Smooth muscle cell (in vitro differentiated cells): ENCODE data around the gene FBXO11. TPM values are rescaled to one million over a fixed set of nuclear protein-coding genes. Genes with fewer than 3 reads are reported as not detected.
A peak's percentile ranks its signal among the peaks of the same experiment; 100 is the strongest.

ENCODE experiments used
- DNase-seq: peaks from one replicate; lab custom pipeline; 2025; ENCODE audit not compliant: unreplicated experiment; lab: John Stamatoyannopoulos, UW
- H2AFZ ChIP-seq: fragments of 200-600 bp; sonication (generic); 2 replicates; pipeline ENCODE4 v1.6.0; 2016; ENCODE audit warnings: antibody characterized with exemption, low read depth, mild to moderate bottlenecking
- H3F3A ChIP-seq: fragments of 200-600 bp; sonication (generic); 2 replicates; pipeline ENCODE4 v1.6.0; 2017; ENCODE audit warnings: antibody characterized with exemption, low read depth
- H3K27ac ChIP-seq: fragments of 200-600 bp; sonication (generic); 2 replicates; pipeline ENCODE4 v1.5.1; 2016; ENCODE audit warnings: low read depth, mild to moderate bottlenecking
- H3K27me3 ChIP-seq: fragments of 200-600 bp; sonication (generic); 2 replicates; pipeline ENCODE4 v1.6.1; 2016; ENCODE audit warnings: low read depth, mild to moderate bottlenecking
- H3K36me3 ChIP-seq: fragments of 200-600 bp; sonication (generic); 2 replicates; pipeline ENCODE4 v1.5.1; 2016; ENCODE audit warnings: low read depth
- H3K4me1 ChIP-seq: fragments of 200-600 bp; sonication (generic); 2 replicates; pipeline ENCODE4 v1.5.1; 2016; ENCODE audit warnings: low read depth
- H3K4me2 ChIP-seq: fragments of 200-600 bp; sonication (generic); 2 replicates; pipeline ENCODE4 v1.6.0; 2016; ENCODE audit warnings: mild to moderate bottlenecking
- H3K4me3 ChIP-seq: fragments of 200-600 bp; sonication (generic); 2 replicates; pipeline ENCODE4 v1.5.1; 2016; ENCODE audit warnings: mild to moderate bottlenecking
- H3K79me2 ChIP-seq: fragments of 200-600 bp; sonication (generic); 2 replicates; pipeline ENCODE4 v1.6.0; 2016; ENCODE audit warnings: low read depth, mild to moderate bottlenecking
- H3K9ac ChIP-seq: fragments of 200-600 bp; sonication (generic); 2 replicates; pipeline ENCODE4 v1.6.0; 2016; ENCODE audit warnings: low read depth
- H3K9me3 ChIP-seq: fragments of 200-600 bp; sonication (generic); replicated peaks from 2 replicates; pipeline ENCODE4 v1.5.1; 2016; ENCODE audit warnings: low read depth
- H4K20me1 ChIP-seq: fragments of 200-600 bp; sonication (generic); 2 replicates; pipeline ENCODE4 v1.6.0; 2016; ENCODE audit warnings: low read depth
- WGBS: methylation state at CpG from one replicate; pipeline ENCODE4 v1.1.7; 2016; ENCODE audit warnings: low lambda C conversion rate; 5-methylcytosine and 5-hydroxymethylcytosine counted together
- polyA plus RNA-seq: library from polyadenylated mRNA; unstranded; fragments of >200 nt; fragmentation: Nextera tagmentation; extraction: Ambion mirVana; gene quantifications from 2 replicates; pipeline ENCODE4 v1.2.1, GENCODE V29; 2016
- total RNA-seq: library from RNA; depleted of rRNA; stranded (reverse); fragments of >200 nt; gene quantifications from 2 replicates; pipeline ENCODE4 v1.2.3, GENCODE V29; 2014
- TF ChIP-seq, protein P1 (sequence below): fragments of 200-600 bp; sonication (generic); IDR thresholded peaks from 2 replicates; pipeline ENCODE4 v1.5.1; 2017; ENCODE audit warnings: borderline replicate concordance, mild to moderate bottlenecking, antibody characterized with exemption; ENCODE audit not compliant: insufficient read depth, poor library complexity, severe bottlenecking

Gene FBXO11
- total and polyA plus RNA-seq, 2 experiments from 2014 or later, result 23.1 to 41.9 TPM

DNA sequence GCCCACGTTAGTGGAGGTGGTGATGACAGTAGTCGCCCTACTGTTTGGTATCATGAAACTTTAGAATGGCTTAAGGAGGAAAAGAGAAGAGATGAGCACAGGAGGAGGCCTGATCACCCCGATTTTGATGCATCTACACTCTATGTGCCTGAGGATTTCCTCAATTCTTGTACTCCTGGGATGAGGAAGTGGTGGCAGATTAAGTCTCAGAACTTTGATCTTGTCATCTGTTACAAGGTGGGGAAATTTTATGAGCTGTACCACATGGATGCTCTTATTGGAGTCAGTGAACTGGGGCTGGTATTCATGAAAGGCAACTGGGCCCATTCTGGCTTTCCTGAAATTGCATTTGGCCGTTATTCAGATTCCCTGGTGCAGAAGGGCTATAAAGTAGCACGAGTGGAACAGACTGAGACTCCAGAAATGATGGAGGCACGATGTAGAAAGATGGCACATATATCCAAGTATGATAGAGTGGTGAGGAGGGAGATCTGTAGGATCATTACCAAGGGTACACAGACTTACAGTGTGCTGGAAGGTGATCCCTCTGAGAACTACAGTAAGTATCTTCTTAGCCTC lies 107.2 kb downstream of the FBXO11 start:
- Histone ChIP-seq H3K9me3 (peaks cover 12% of the 10 kb centered on the region), H3K4me3 (no peak overlapping the region), H3K4me2 (no peak overlapping the region), H2AFZ (no peak overlapping the region), H3K4me1 (no peaks in the 10 kb centered on the region), H3K27ac (no peak overlapping the region), H3F3A (peaks cover 13% of the 10 kb centered on the region), H4K20me1 (peaks cover 74% of the 10 kb centered on the region), H3K27me3 (no peaks in the 10 kb centered on the region), H3K79me2 (peaks cover 78% of the 10 kb centered on the region), H3K9ac (no peak overlapping the region), H3K36me3 (peaks cover 56% of the 10 kb centered on the region)
- 97% methylated on average over 6 of the region's 6 CpGs for WGBS
- TF ChIP-seq, protein P1, sequence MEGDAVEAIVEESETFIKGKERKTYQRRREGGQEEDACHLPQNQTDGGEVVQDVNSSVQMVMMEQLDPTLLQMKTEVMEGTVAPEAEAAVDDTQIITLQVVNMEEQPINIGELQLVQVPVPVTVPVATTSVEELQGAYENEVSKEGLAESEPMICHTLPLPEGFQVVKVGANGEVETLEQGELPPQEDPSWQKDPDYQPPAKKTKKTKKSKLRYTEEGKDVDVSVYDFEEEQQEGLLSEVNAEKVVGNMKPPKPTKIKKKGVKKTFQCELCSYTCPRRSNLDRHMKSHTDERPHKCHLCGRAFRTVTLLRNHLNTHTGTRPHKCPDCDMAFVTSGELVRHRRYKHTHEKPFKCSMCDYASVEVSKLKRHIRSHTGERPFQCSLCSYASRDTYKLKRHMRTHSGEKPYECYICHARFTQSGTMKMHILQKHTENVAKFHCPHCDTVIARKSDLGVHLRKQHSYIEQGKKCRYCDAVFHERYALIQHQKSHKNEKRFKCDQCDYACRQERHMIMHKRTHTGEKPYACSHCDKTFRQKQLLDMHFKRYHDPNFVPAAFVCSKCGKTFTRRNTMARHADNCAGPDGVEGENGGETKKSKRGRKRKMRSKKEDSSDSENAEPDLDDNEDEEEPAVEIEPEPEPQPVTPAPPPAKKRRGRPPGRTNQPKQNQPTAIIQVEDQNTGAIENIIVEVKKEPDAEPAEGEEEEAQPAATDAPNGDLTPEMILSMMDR, result no peak
- DNase-seq, result no peak

DNA sequence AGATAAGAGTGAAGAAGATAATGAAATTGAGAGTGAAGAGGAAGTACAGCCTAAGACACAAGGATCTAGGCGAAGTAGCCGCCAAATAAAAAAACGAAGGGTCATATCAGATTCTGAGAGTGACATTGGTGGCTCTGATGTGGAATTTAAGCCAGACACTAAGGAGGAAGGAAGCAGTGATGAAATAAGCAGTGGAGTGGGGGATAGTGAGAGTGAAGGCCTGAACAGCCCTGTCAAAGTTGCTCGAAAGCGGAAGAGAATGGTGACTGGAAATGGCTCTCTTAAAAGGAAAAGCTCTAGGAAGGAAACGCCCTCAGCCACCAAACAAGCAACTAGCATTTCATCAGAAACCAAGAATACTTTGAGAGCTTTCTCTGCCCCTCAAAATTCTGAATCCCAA lies 107.7 kb downstream of the FBXO11 start:
- Histone ChIP-seq H2AFZ (no peak overlapping the region), H3K27me3 (no peaks in the 10 kb centered on the region), H4K20me1 (peaks cover 79% of the 10 kb centered on the region), H3K4me3 (no peak overlapping the region), H3K9me3 (peaks cover 11% of the 10 kb centered on the region), H3K9ac (no peak overlapping the region), H3K27ac (no peak overlapping the region), H3K4me1 (no peaks in the 10 kb centered on the region), H3K79me2 (peaks cover 81% of the 10 kb centered on the region), H3K4me2 (no peak overlapping the region), H3K36me3 (peaks cover 51% of the 10 kb centered on the region), H3F3A (peaks cover 12% of the 10 kb centered on the region)
- DNase-seq, result no peak
- TF ChIP-seq, protein P1, result no peak
- WGBS, result 94% methylated on average over 6 of the region's 6 CpGs

DNA sequence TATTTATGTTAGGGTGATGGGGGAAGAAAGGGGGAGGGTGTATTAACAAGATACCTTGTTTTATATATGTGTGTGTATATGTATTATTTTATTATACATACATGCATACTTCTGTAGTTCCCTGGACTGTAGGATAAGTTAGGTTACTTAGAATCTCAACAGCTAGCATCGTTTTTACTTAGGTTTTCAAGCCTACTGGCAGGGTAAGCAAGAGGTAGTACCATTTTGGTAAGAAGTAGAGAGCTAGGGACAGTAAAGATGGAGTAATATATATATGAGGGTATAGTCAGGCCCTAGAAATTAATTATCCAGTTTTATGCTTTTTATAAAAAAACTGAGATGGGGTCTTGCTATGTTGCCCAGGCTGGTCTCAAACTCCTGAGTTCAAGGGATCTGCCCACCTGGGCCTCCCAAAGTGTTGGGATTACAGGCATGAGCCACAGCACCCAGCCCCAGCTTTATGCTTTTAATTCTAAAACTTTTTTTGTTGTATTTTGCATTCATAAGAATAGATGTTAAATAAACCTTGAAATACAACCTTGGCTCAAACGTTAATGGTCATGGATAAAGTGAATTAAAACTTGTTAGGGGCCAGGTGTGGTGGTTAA lies 110.1 kb downstream of the FBXO11 start:
- Histone ChIP-seq H3K4me2 (no peak overlapping the region), H3K9ac (no peak overlapping the region), H4K20me1 (peaks cover 88% of the 10 kb centered on the region), H3K79me2 (peaks cover 83% of the 10 kb centered on the region), H3K4me1 (no peaks in the 10 kb centered on the region), H3K27ac (no peak overlapping the region), H3F3A (peaks cover 8% of the 10 kb centered on the region), H2AFZ (no peak overlapping the region), H3K9me3 (no peaks in the 10 kb centered on the region), H3K4me3 (no peak overlapping the region), H3K36me3 (peaks cover 33% of the 10 kb centered on the region), H3K27me3 (no peaks in the 10 kb centered on the region)
- TF ChIP-seq, protein P1, result no peak
- no peak for DNase-seq
- WGBS, result 98% methylated on average over 2 of the region's 2 CpGs

DNA sequence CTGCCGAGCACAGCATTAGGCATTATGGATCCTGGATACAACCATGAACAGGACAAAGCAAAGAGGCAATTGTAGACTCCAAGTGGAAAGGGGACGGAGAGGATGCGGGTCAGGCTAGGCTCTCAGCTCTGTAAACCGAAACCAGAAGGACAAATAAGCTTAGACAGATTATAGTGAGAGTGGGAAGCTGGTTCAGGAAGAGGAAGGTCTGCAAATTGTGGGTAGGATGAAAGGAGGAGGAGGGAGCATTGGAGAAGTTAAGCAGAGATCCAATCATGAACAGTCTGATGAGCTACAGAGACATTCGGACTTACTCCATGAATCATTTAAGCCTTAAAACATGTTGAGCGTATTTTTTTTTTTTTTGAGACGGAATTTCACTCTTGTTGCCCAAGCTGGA lies 120.3 kb downstream of the FBXO11 start:
- DNase-seq, result no peak
- peak overlapping the region; percentile 96 for H3K4me2 ChIP-seq
- H3K4me3 ChIP-seq, result peak overlapping the region; percentile 69
- H3F3A ChIP-seq, result peaks cover 20% of the 10 kb centered on the region
- no peak overlapping the region for H3K9ac ChIP-seq
- H3K79me2 ChIP-seq, result peaks cover 69% of the 10 kb centered on the region
- no peaks in the 10 kb centered on the region for H3K27me3 ChIP-seq
- H4K20me1 ChIP-seq, result peaks cover 73% of the 10 kb centered on the region
- no peaks in the 10 kb centered on the region for H3K9me3 ChIP-seq
- WGBS, result 39% methylated on average over 7 of the region's 7 CpGs
- H3K36me3 ChIP-seq, result no peaks in the 10 kb centered on the region
- TF ChIP-seq, protein P1, result no peak
- no peak overlapping the region for H2AFZ ChIP-seq
- peaks cover 14% of the 10 kb centered on the region for H3K4me1 ChIP-seq
- H3K27ac ChIP-seq, result peak overlapping the region; percentile 84
